ENCODE measurements around the gene NOS1AP. TPM values are rescaled to one million over a fixed set of nuclear protein-coding genes. Genes with fewer than 3 reads are reported as not detected.

Gene NOS1AP
- polyA plus RNA-seq, 1 of the 3 experiments (the other 2 are of a cell fraction): 0.03 TPM

GRCh38 chr1:162336621-162337285, 267.3 kb downstream of the NOS1AP start:
- WGBS (ENCODE audit: low lambda C conversion rate): 35% methylated on average over 7 of the region's 7 CpGs

GRCh38 chr1:162342452-162342983, 273.0 kb downstream of the NOS1AP start:
- 24% methylated on average over 1 of the region's 1 CpG for WGBS (ENCODE audit: low lambda C conversion rate)
- Histone ChIP-seq H4K20me1 (ENCODE audit: insufficient read depth) (no peaks in the 10 kb centered on the region), H3K9me2 (no peaks in the 10 kb centered on the region), H3K4me3 (ENCODE audit: low read depth in 2 of 2, low read length in 1 of 2) (no peak overlapping the region), H3K4me1 (ENCODE audit: control insufficient read depth in 1 of 2, insufficient read depth in 2 of 2, low read depth in 1 of 2, low read length in 1 of 2) (no peaks in the 10 kb centered on the region; a peak in 1 of 4 replicates), H3K4me2 (no peak overlapping the region), H3K27me3 (ENCODE audit: insufficient read depth) (no peaks in the 10 kb centered on the region; the same call in 1 of the 2 replicates), H3K79me2 (ENCODE audit: insufficient read depth) (no peaks in the 10 kb centered on the region), H3F3A (replicated peaks; ENCODE audit: insufficient read depth) (no peaks in the 10 kb centered on the region), H3K9ac (no peak overlapping the region), H2AFZ (ENCODE audit: low read depth) (no peak overlapping the region), H3K36me3 (replicated peaks in 1 of 2; ENCODE audit: control insufficient read depth in 1 of 2, insufficient read depth in 2 of 2, low read length in 1 of 2) (no peaks in the 10 kb centered on the region), H3K27ac (ENCODE audit: low read depth in 2 of 2, low read length in 1 of 2) (no peak overlapping the region), H3K9me3 (no peaks in the 10 kb centered on the region)
- POLR2A ChIA-PET: no interaction called here
- CTCF ChIA-PET: interaction anchor here (1.4 to 1.8 kb wide), 2 partner anchors 15 to 286 kb away, joined by 4 to 7 read pairs; no protein-coding TSS in a partner anchor
- no peak for DNase-seq
- no peak for TF ChIP-seq USF1 (IDR thresholded peaks at IDR 0.05; ENCODE audit: borderline replicate concordance, low read depth)
- TF ChIP-seq TEAD4 (IDR thresholded peaks at IDR 0.05; ENCODE audit: borderline replicate concordance, insufficient read depth): no peak
- no peak for TF ChIP-seq EP300 (IDR thresholded peaks at IDR 0.05; ENCODE audit: borderline replicate concordance in 1 of 2, low read depth in 1 of 2, low read length in 1 of 2)
- no peak for TF ChIP-seq CHD2 (IDR thresholded peaks at IDR 0.05; ENCODE audit: low read length, partially characterized antibody)
- TF ChIP-seq, protein P1, sequence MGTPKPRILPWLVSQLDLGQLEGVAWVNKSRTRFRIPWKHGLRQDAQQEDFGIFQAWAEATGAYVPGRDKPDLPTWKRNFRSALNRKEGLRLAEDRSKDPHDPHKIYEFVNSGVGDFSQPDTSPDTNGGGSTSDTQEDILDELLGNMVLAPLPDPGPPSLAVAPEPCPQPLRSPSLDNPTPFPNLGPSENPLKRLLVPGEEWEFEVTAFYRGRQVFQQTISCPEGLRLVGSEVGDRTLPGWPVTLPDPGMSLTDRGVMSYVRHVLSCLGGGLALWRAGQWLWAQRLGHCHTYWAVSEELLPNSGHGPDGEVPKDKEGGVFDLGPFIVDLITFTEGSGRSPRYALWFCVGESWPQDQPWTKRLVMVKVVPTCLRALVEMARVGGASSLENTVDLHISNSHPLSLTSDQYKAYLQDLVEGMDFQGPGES (IDR thresholded peaks at IDR 0.05; ENCODE audit: low read depth, low read length): no peak
- TF ChIP-seq SIN3A (IDR thresholded peaks at IDR 0.05; ENCODE audit: borderline replicate concordance, low read depth, low read length): no peak
- TF ChIP-seq CTCF (IDR thresholded peaks at IDR 0.05): no peak
- no peak for TF ChIP-seq USF2 (IDR thresholded peaks at IDR 0.05; ENCODE audit: borderline replicate concordance, low read depth, low read length)
- TF ChIP-seq FOXJ3 (CRISPR knock-in tag; IDR thresholded peaks at IDR 0.05): no peak
- no peak for TF ChIP-seq SMC3 (IDR thresholded peaks at IDR 0.05; ENCODE audit: low read depth, low read length)
- TF ChIP-seq NFIC (IDR thresholded peaks at IDR 0.05; ENCODE audit: borderline replicate concordance): no peak
- no peak for TF ChIP-seq NRF1 (IDR thresholded peaks at IDR 0.05; ENCODE audit: low read depth, low read length)

More at GRCh38 chr1:162336621-162337285, 267.3 kb downstream of the NOS1AP start:
- Histone ChIP-seq H3K9me2 (no peaks in the 10 kb centered on the region), H4K20me1 (ENCODE audit: insufficient read depth) (no peaks in the 10 kb centered on the region), H3K4me2 (no peak overlapping the region), H3K27me3 (ENCODE audit: insufficient read depth) (peaks cover 5% of the 10 kb centered on the region; the same call in 1 of the 2 replicates), H3K27ac (ENCODE audit: low read depth in 2 of 2, low read length in 1 of 2) (no peak overlapping the region), H3K9me3 (no peaks in the 10 kb centered on the region), H3F3A (replicated peaks; ENCODE audit: insufficient read depth) (no peaks in the 10 kb centered on the region), H2AFZ (ENCODE audit: low read depth) (no peak overlapping the region), H3K36me3 (replicated peaks in 1 of 2; ENCODE audit: control insufficient read depth in 1 of 2, insufficient read depth in 2 of 2, low read length in 1 of 2) (no peaks in the 10 kb centered on the region), H3K79me2 (ENCODE audit: insufficient read depth) (no peaks in the 10 kb centered on the region), H3K4me1 (ENCODE audit: control insufficient read depth in 1 of 2, insufficient read depth in 2 of 2, low read depth in 1 of 2, low read length in 1 of 2) (no peaks in the 10 kb centered on the region), H3K4me3 (ENCODE audit: low read depth in 2 of 2, low read length in 1 of 2) (no peak overlapping the region), H3K9ac (no peak overlapping the region)
- ChIA-PET POLR2A (no interaction called here), CTCF (interaction anchor here (1.2 kb wide), 1 partner anchor 21 kb away, joined by 3 read pairs; no protein-coding TSS in a partner anchor)
- DNase-seq: no peak
- no peak for TF ChIP-seq CTCF (IDR thresholded peaks at IDR 0.05)
- no peak for TF ChIP-seq FOXJ3 (CRISPR knock-in tag; IDR thresholded peaks at IDR 0.05)
- TF ChIP-seq YY1 (IDR thresholded peaks at IDR 0.05; ENCODE audit: low read depth): no peak
- TF ChIP-seq MAX (IDR thresholded peaks at IDR 0.05; ENCODE audit: low read depth): no peak
- TF ChIP-seq MEF2A (IDR thresholded peaks at IDR 0.05; ENCODE audit: borderline replicate concordance, low read depth): no peak

Measured in SK-N-SH (cell line).